ENCODE measurements around the gene MMP11.
"Not testable (repeated sequence)": the region's sequence is repeated elsewhere in the genome, so short reads cannot be mapped to it uniquely, and the experiment has no call there.

The MMP11 gene, protein sequence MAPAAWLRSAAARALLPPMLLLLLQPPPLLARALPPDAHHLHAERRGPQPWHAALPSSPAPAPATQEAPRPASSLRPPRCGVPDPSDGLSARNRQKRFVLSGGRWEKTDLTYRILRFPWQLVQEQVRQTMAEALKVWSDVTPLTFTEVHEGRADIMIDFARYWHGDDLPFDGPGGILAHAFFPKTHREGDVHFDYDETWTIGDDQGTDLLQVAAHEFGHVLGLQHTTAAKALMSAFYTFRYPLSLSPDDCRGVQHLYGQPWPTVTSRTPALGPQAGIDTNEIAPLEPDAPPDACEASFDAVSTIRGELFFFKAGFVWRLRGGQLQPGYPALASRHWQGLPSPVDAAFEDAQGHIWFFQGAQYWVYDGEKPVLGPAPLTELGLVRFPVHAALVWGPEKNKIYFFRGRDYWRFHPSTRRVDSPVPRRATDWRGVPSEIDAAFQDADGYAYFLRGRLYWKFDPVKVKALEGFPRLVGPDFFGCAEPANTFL

GRCh38 chr22:23772649-23773473 is at the start of gene MMP11:
Gene MMP11, plus strand, starts transcription at chr22:23772849. Its CDS starts 22 bp downstream, at chr22:23772871.
- peak within 1 kb of the TSS; percentile 67 to 68 for H3K4me3 ChIP-seq (ENCODE audit: low read depth in 1 of 2, low read length in 2 of 2)
- H3K36me3 ChIP-seq (ENCODE audit: control insufficient read depth in 1 of 2, insufficient read depth in 2 of 2, low read length in 2 of 2) = no peaks in the 10 kb centered on the region
- peak within 1 kb of the TSS; percentile 36 to 66 for H3K9ac ChIP-seq (ENCODE audit: low read depth in 1 of 2, low read length in 2 of 2)
- H3K9me3 ChIP-seq (ENCODE audit: control insufficient read depth in 1 of 2, low read length in 2 of 2) = no peaks in the 10 kb centered on the region
- peaks cover 5 to 18% of the 10 kb centered on the region in 2 donors for H3K4me1 ChIP-seq (ENCODE audit: control insufficient read depth in 1 of 2, insufficient read depth in 2 of 2, low read length in 2 of 2)
- H3K27me3 ChIP-seq (ENCODE audit: control insufficient read depth in 1 of 2, insufficient read depth in 2 of 2, low read length in 2 of 2) = no peaks in the 10 kb centered on the region
- H3K27ac ChIP-seq (ENCODE audit: low read depth, low read length) = no peak within 1 kb of the TSS

- not testable (repeated sequence) for H3K9ac ChIP-seq (ENCODE audit: low read depth in 1 of 2, low read length in 2 of 2); H3K36me3 ChIP-seq (ENCODE audit: control insufficient read depth in 1 of 2, insufficient read depth in 2 of 2, low read length in 2 of 2); H3K27ac ChIP-seq (ENCODE audit: low read depth, low read length); H3K27me3 ChIP-seq (ENCODE audit: control insufficient read depth in 1 of 2, insufficient read depth in 2 of 2, low read length in 2 of 2); H3K4me3 ChIP-seq (ENCODE audit: low read depth in 1 of 2, low read length in 2 of 2); H3K9me3 ChIP-seq (ENCODE audit: control insufficient read depth in 1 of 2, low read length in 2 of 2); H3K4me1 ChIP-seq (ENCODE audit: control insufficient read depth in 1 of 2, insufficient read depth in 2 of 2, low read length in 2 of 2)
These were observed 44.5 kb upstream of the MMP11 start for GRCh38 chr22:23728108-23728507.

GRCh38 chr22:23737696-23738095 is 35.0 kb upstream of the MMP11 start:
- Histone ChIP-seq H3K36me3 (ENCODE audit: control insufficient read depth in 1 of 2, insufficient read depth in 2 of 2, low read length in 2 of 2) (peaks cover 0 to 8% of the 10 kb centered on the region in 2 donors), H3K27me3 (ENCODE audit: control insufficient read depth in 1 of 2, insufficient read depth in 2 of 2, low read length in 2 of 2) (no peaks in the 10 kb centered on the region), H3K4me1 (ENCODE audit: control insufficient read depth in 1 of 2, insufficient read depth in 2 of 2, low read length in 2 of 2) (no peaks in the 10 kb centered on the region), H3K4me3 (ENCODE audit: low read depth in 1 of 2, low read length in 2 of 2) (no peak overlapping the region), H3K27ac (ENCODE audit: low read depth, low read length) (no peak overlapping the region), H3K9me3 (ENCODE audit: control insufficient read depth in 1 of 2, low read length in 2 of 2) (no peaks in the 10 kb centered on the region), H3K9ac (ENCODE audit: low read depth in 1 of 2, low read length in 2 of 2) (no peak overlapping the region)

DNA sequence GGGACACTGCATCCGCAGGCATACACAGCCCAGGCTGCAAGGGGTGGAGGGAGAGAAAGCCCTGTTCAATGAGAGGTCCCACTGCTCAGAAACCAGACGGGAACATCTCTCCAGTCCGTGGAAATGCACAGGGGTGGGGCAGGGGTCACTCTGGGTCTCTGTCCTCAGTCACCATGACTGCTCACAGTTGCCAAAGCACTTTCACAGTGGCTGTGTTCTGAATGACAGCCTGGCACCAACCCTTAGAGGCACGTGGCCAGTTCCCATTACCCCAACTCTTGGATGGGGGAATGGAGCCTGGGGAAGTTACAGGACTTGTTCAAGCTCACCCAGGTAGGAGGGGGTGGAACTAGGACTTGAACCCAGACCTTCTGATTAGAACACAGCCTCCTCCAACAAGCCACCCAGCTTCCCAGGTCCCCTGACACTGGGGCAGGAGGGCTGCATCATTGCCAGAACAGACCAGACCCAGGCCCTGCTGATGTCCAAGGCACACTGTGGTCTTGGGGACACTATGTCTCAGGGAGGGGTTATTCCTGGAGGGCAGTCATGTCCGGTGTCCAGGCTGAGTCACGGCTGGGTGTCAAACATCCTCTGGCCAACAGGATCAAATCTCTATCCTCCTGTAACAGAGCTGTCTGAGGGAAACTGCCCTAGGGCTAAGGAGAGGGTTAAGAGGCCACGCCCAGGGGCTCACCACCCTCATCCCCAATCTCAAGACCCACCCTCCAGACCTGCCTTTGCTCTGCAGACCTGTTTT is 30.0 kb upstream of the MMP11 start:
- no peaks in the 10 kb centered on the region for H3K9me3 ChIP-seq (ENCODE audit: control insufficient read depth in 1 of 2, low read length in 2 of 2)

DNA sequence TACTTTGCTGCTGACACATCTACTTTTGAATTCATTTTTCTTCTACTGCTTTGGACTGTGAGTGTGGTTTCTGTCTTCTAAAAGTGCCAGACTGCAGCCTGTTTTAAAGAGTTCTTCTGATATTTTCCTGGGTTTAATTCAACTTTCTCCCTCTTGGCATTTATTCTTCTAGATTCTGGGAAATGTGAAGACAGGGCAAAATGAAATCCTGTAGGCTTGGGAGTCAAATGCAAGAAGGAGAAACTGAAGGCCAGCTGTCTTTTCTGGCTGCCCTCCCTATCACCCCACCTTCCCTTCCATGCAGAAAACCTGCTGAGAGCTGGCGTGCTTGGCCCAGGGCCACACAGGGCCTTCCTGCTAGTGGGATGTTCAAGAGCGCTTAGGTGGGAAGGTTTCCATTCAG is 29.3 kb upstream of the MMP11 start:
- peaks cover 21 to 33% of the 10 kb centered on the region in 2 donors for H3K36me3 ChIP-seq (ENCODE audit: control insufficient read depth in 1 of 2, insufficient read depth in 2 of 2, low read length in 2 of 2)
- H3K27ac ChIP-seq (ENCODE audit: low read depth, low read length) = no peak overlapping the region
- H3K4me3 ChIP-seq (ENCODE audit: low read depth in 1 of 2, low read length in 2 of 2) = no peak overlapping the region
- peaks cover 5% of the 10 kb centered on the region in 2 donors for H3K4me1 ChIP-seq (ENCODE audit: control insufficient read depth in 1 of 2, insufficient read depth in 2 of 2, low read length in 2 of 2)
- H3K9ac ChIP-seq (ENCODE audit: low read depth in 1 of 2, low read length in 2 of 2) = no peak overlapping the region
- no peaks in the 10 kb centered on the region for H3K27me3 ChIP-seq (ENCODE audit: control insufficient read depth in 1 of 2, insufficient read depth in 2 of 2, low read length in 2 of 2)
- H3K9me3 ChIP-seq (ENCODE audit: control insufficient read depth in 1 of 2, low read length in 2 of 2) = no peaks in the 10 kb centered on the region

More for the DNA sequence above, 30.0 kb upstream of the MMP11 start:
- H3K4me3 ChIP-seq (ENCODE audit: low read depth in 1 of 2, low read length in 2 of 2) = no peak overlapping the region
- no peak overlapping the region for H3K27ac ChIP-seq (ENCODE audit: low read depth, low read length)
- peaks cover 5% of the 10 kb centered on the region in 2 donors for H3K4me1 ChIP-seq (ENCODE audit: control insufficient read depth in 1 of 2, insufficient read depth in 2 of 2, low read length in 2 of 2)
- H3K36me3 ChIP-seq (ENCODE audit: control insufficient read depth in 1 of 2, insufficient read depth in 2 of 2, low read length in 2 of 2) = peaks cover 21 to 33% of the 10 kb centered on the region in 2 donors
- H3K27me3 ChIP-seq (ENCODE audit: control insufficient read depth in 1 of 2, insufficient read depth in 2 of 2, low read length in 2 of 2) = no peaks in the 10 kb centered on the region
- no peak overlapping the region for H3K9ac ChIP-seq (ENCODE audit: low read depth in 1 of 2, low read length in 2 of 2)

DNA sequence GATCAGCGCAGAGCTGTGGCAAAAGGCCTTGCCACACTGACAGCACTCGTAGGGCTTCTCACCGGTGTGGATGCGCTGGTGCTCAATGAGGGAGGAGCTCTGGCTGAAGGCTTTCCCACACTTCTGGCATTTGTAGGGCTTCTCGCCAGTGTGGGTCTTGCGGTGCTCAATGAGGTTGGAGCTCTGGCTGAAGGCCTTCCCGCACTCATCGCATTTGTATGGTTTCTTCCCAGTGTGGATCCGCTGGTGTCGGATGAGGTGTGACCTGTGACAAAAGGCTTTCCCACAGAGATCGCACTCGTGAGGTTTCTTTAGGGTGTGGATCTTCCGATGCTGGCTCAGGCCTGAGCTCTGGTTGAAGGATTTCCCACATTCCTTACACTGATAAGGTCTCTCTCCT is 28.6 kb upstream of the MMP11 start:
- H3K4me1 ChIP-seq (ENCODE audit: control insufficient read depth in 1 of 2, insufficient read depth in 2 of 2, low read length in 2 of 2) = peaks cover 5% of the 10 kb centered on the region in 2 donors
- no peaks in the 10 kb centered on the region for H3K27me3 ChIP-seq (ENCODE audit: control insufficient read depth in 1 of 2, insufficient read depth in 2 of 2, low read length in 2 of 2)
- H3K9me3 ChIP-seq (ENCODE audit: control insufficient read depth in 1 of 2, low read length in 2 of 2) = no peaks in the 10 kb centered on the region
- H3K4me3 ChIP-seq (ENCODE audit: low read depth in 1 of 2, low read length in 2 of 2) = no peak overlapping the region
- peaks cover 21 to 33% of the 10 kb centered on the region in 2 donors for H3K36me3 ChIP-seq (ENCODE audit: control insufficient read depth in 1 of 2, insufficient read depth in 2 of 2, low read length in 2 of 2)
- no peak overlapping the region for H3K9ac ChIP-seq (ENCODE audit: low read depth in 1 of 2, low read length in 2 of 2)
- no peak overlapping the region for H3K27ac ChIP-seq (ENCODE audit: low read depth, low read length)

DNA sequence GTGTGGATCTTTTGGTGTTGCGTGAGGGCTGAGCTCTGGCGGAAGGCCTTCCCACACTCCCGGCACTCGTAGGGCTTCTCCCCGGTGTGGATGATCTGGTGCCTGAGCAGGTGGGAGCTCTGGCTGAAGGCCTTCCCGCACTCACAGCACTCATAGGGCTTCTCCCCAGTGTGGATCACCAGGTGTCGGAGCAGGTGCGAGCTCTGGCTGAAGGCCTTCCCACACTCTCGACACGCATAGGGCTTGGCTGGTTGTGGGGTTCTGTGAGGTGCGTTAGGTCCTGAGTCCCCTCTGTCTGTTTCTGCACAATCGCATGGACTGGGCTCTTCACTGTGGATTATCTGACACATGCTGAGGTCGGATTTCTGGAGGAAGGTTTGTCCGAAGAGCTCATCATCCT is 28.2 kb upstream of the MMP11 start:
- Histone ChIP-seq H3K9ac (ENCODE audit: low read depth in 1 of 2, low read length in 2 of 2) (no peak overlapping the region), H3K36me3 (ENCODE audit: control insufficient read depth in 1 of 2, insufficient read depth in 2 of 2, low read length in 2 of 2) (peaks cover 21 to 33% of the 10 kb centered on the region in 2 donors), H3K27ac (ENCODE audit: low read depth, low read length) (no peak overlapping the region), H3K27me3 (ENCODE audit: control insufficient read depth in 1 of 2, insufficient read depth in 2 of 2, low read length in 2 of 2) (no peaks in the 10 kb centered on the region), H3K4me3 (ENCODE audit: low read depth in 1 of 2, low read length in 2 of 2) (no peak overlapping the region), H3K4me1 (ENCODE audit: control insufficient read depth in 1 of 2, insufficient read depth in 2 of 2, low read length in 2 of 2) (peaks cover 5% of the 10 kb centered on the region in 2 donors), H3K9me3 (ENCODE audit: control insufficient read depth in 1 of 2, low read length in 2 of 2) (no peaks in the 10 kb centered on the region)

- H3K9me3 ChIP-seq (ENCODE audit: control insufficient read depth in 1 of 2, low read length in 2 of 2) = no peaks in the 10 kb centered on the region
- no peaks in the 10 kb centered on the region for H3K27me3 ChIP-seq (ENCODE audit: control insufficient read depth in 1 of 2, insufficient read depth in 2 of 2, low read length in 2 of 2)
- peak overlapping the region in 1 of 2 donors; percentile 32 for H3K4me3 ChIP-seq (ENCODE audit: low read depth in 1 of 2, low read length in 2 of 2)
- H3K4me1 ChIP-seq (ENCODE audit: control insufficient read depth in 1 of 2, insufficient read depth in 2 of 2, low read length in 2 of 2) = peaks cover 15% of the 10 kb centered on the region in 2 donors
- H3K27ac ChIP-seq (ENCODE audit: low read depth, low read length) = no peak overlapping the region
- H3K36me3 ChIP-seq (ENCODE audit: control insufficient read depth in 1 of 2, insufficient read depth in 2 of 2, low read length in 2 of 2) = peaks cover 21 to 32% of the 10 kb centered on the region in 2 donors
- no peak overlapping the region for H3K9ac ChIP-seq (ENCODE audit: low read depth in 1 of 2, low read length in 2 of 2)
These were observed 26.9 kb upstream of the MMP11 start for GRCh38 chr22:23745791-23746190.

DNA sequence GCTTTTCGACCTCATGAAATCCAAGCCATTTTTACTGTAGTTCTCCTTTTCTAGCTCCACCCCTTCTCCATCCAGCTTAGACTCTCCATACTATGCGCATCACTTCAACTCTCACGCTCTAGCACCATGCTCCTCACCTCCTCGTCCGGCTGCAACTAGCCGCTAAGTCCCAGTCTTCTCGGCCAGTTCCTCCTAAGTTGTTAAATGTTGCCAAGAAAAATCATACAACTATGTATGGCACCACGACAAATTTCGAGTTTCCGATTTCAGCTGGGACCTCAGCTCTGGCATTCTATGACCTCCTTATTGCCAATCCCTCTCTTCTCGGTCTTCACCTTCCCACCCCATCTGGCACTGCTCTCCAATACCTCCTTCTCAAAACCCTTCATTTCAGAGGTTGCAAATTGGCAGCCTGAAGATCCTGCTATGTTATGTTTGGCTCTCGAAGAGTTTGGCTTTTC is 22.8 kb upstream of the MMP11 start:
- peak overlapping the region; percentile 87 to 89 for H3K4me3 ChIP-seq (ENCODE audit: low read depth in 1 of 2, low read length in 2 of 2)
- no peak overlapping the region for H3K27ac ChIP-seq (ENCODE audit: low read depth, low read length)
- peaks cover 15 to 23% of the 10 kb centered on the region in 2 donors for H3K4me1 ChIP-seq (ENCODE audit: control insufficient read depth in 1 of 2, insufficient read depth in 2 of 2, low read length in 2 of 2)
- peak overlapping the region in 1 of 2 donors; percentile 82 for H3K9ac ChIP-seq (ENCODE audit: low read depth in 1 of 2, low read length in 2 of 2)
- H3K27me3 ChIP-seq (ENCODE audit: control insufficient read depth in 1 of 2, insufficient read depth in 2 of 2, low read length in 2 of 2) = no peaks in the 10 kb centered on the region
- H3K36me3 ChIP-seq (ENCODE audit: control insufficient read depth in 1 of 2, insufficient read depth in 2 of 2, low read length in 2 of 2) = peaks cover 3 to 4% of the 10 kb centered on the region in 2 donors
- no peaks in the 10 kb centered on the region for H3K9me3 ChIP-seq (ENCODE audit: control insufficient read depth in 1 of 2, low read length in 2 of 2)

All from duodenal mucosa (tissue), 2 donors.